ENCODE measurements around the gene TSPAN9. TPM values are rescaled to one million over a fixed set of nuclear protein-coding genes. Genes with fewer than 3 reads are reported as not detected.

The TSPAN9 gene
- total RNA-seq, 1 experiment from 2014 or later, result 7.7 TPM

GRCh38 chr12:3086211-3086610, 9.0 kb downstream of the TSPAN9 start:
- ChIA-PET CTCF (interaction anchor here (0.7 kb wide), 1 partner anchor 116 kb away, joined by 4 read pairs; no protein-coding TSS in a partner anchor), POLR2A (no interaction called here)
- no peak for ATAC-seq
- Histone ChIP-seq H3K4me1 (ENCODE audit: control insufficient read depth, insufficient read depth, low read length) (no peaks in the 10 kb centered on the region), H3K36me3 (ENCODE audit: control insufficient read depth, insufficient read depth, low read length) (no peaks in the 10 kb centered on the region), H3K4me3 (ENCODE audit: low read depth in 2 of 2, low read length in 2 of 2) (no peak overlapping the region), H3K27me3 (ENCODE audit: control insufficient read depth, insufficient read depth, low read length) (no peaks in the 10 kb centered on the region), H3K9me3 (ENCODE audit: control insufficient read depth, insufficient read depth, low read depth, low read length) (no peaks in the 10 kb centered on the region), H3K27ac (ENCODE audit: low read length) (no peak overlapping the region)
- in situ Hi-C loops (cut with HindIII; ENCODE audit: low pct_unique_long_range_greater_than_20kb, low sequenced_read_pairs), result no loop called here
- intact Hi-C loops (cut with micrococcal nuclease; ENCODE audit: unreplicated experiment), result no loop called here
- TF ChIP-seq TCF7L2 (IDR thresholded peaks at IDR 0.05; ENCODE audit: low read depth, low read length), result no peak
- TF ChIP-seq, protein P1, sequence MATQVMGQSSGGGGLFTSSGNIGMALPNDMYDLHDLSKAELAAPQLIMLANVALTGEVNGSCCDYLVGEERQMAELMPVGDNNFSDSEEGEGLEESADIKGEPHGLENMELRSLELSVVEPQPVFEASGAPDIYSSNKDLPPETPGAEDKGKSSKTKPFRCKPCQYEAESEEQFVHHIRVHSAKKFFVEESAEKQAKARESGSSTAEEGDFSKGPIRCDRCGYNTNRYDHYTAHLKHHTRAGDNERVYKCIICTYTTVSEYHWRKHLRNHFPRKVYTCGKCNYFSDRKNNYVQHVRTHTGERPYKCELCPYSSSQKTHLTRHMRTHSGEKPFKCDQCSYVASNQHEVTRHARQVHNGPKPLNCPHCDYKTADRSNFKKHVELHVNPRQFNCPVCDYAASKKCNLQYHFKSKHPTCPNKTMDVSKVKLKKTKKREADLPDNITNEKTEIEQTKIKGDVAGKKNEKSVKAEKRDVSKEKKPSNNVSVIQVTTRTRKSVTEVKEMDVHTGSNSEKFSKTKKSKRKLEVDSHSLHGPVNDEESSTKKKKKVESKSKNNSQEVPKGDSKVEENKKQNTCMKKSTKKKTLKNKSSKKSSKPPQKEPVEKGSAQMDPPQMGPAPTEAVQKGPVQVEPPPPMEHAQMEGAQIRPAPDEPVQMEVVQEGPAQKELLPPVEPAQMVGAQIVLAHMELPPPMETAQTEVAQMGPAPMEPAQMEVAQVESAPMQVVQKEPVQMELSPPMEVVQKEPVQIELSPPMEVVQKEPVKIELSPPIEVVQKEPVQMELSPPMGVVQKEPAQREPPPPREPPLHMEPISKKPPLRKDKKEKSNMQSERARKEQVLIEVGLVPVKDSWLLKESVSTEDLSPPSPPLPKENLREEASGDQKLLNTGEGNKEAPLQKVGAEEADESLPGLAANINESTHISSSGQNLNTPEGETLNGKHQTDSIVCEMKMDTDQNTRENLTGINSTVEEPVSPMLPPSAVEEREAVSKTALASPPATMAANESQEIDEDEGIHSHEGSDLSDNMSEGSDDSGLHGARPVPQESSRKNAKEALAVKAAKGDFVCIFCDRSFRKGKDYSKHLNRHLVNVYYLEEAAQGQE (IDR thresholded peaks at IDR 0.05; ENCODE audit: insufficient read depth in 1 of 2, low read depth in 2 of 2, low read length in 1 of 2), result no peak
- no peak for DNase-seq (ENCODE audit: low read depth, low spot score)
- no TSS peak for BruUV-seq (replicated peaks)

- Histone ChIP-seq H3K27ac (ENCODE audit: low read length) (no peak overlapping the region), H3K4me1 (ENCODE audit: control insufficient read depth, insufficient read depth, low read length) (no peaks in the 10 kb centered on the region), H3K27me3 (ENCODE audit: control insufficient read depth, insufficient read depth, low read length) (no peaks in the 10 kb centered on the region), H3K9me3 (ENCODE audit: control insufficient read depth, insufficient read depth, low read depth, low read length) (no peaks in the 10 kb centered on the region), H3K4me3 (ENCODE audit: low read depth in 2 of 2, low read length in 2 of 2) (no peak overlapping the region), H3K36me3 (ENCODE audit: control insufficient read depth, insufficient read depth, low read length) (no peaks in the 10 kb centered on the region)
- CTCF ChIA-PET, result no interaction called here
- POLR2A ChIA-PET, result no interaction called here
- no TSS peak for BruUV-seq (replicated peaks)
- intact Hi-C loops (cut with micrococcal nuclease; ENCODE audit: unreplicated experiment), result no loop called here
- in situ Hi-C loops (cut with HindIII; ENCODE audit: low pct_unique_long_range_greater_than_20kb, low sequenced_read_pairs), result no loop called here
- ATAC-seq (no peak), DNase-seq (ENCODE audit: low read depth, low spot score) (no peak)
- TF ChIP-seq POLR2AphosphoS5 (IDR thresholded peaks at IDR 0.05; ENCODE audit: low read depth, low read length) (no peak), TCF7L2 (IDR thresholded peaks at IDR 0.05; ENCODE audit: low read depth, low read length) (no peak)
- TF ChIP-seq, protein P2, sequence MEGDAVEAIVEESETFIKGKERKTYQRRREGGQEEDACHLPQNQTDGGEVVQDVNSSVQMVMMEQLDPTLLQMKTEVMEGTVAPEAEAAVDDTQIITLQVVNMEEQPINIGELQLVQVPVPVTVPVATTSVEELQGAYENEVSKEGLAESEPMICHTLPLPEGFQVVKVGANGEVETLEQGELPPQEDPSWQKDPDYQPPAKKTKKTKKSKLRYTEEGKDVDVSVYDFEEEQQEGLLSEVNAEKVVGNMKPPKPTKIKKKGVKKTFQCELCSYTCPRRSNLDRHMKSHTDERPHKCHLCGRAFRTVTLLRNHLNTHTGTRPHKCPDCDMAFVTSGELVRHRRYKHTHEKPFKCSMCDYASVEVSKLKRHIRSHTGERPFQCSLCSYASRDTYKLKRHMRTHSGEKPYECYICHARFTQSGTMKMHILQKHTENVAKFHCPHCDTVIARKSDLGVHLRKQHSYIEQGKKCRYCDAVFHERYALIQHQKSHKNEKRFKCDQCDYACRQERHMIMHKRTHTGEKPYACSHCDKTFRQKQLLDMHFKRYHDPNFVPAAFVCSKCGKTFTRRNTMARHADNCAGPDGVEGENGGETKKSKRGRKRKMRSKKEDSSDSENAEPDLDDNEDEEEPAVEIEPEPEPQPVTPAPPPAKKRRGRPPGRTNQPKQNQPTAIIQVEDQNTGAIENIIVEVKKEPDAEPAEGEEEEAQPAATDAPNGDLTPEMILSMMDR (IDR thresholded peaks at IDR 0.05), result no peak
Measured at GRCh38 chr12:3086729-3087323, 9.6 kb downstream of the TSPAN9 start.

DNA sequence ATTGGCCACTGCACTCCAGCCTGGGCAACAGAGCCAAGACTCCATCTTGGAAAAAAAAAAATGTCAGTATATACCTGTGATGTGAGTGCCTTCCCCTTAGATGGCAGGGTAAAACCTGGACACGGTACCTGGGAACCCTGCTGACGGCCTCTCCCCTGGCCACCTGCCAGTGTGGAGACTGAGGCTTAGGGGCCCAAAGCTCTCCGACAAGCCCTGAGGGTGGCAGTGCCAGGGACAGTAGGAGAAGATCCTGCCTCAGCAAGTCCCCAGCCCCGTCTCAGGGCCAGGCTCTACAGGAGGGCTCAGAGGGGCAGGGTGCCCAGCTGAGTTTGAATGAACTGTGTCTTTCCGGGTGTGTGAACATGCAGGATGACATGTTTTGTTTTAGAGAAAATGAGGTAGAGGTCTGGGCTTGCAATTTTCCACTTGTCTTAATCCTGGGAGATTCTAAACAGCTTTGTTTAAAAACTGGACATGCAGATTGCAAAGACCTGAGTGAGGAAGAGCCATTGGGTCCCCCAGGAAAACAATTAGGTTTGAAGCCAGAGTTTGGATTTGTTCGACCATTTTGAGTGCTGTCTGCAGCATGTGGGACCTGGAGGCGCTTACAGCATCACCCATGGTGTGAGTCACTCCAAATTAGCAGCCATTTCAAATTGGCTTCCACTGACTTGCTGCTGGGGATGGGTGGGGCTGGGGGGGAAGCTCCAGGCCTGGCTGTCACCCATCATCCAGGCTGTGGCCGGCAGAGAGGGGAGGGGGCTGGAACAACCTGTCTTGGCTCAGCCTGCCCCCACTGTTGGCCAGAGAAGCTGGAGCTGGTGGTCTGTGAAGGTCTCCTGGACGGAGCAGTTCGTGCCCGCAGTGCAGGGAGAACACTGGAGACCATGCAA, 10.8 kb downstream of the TSPAN9 start:
- Histone ChIP-seq H3K4me3 (ENCODE audit: low read depth in 2 of 2, low read length in 2 of 2) (no peak overlapping the region), H3K4me1 (ENCODE audit: control insufficient read depth, insufficient read depth, low read length) (no peaks in the 10 kb centered on the region), H3K27ac (ENCODE audit: low read length) (no peak overlapping the region), H3K9me3 (ENCODE audit: control insufficient read depth, insufficient read depth, low read depth, low read length) (no peaks in the 10 kb centered on the region), H3K27me3 (ENCODE audit: control insufficient read depth, insufficient read depth, low read length) (no peaks in the 10 kb centered on the region), H3K36me3 (ENCODE audit: control insufficient read depth, insufficient read depth, low read length) (no peaks in the 10 kb centered on the region)
- no peak for ATAC-seq
- CTCF ChIA-PET, result no interaction called here
- in situ Hi-C loops (cut with HindIII; ENCODE audit: low pct_unique_long_range_greater_than_20kb, low sequenced_read_pairs) (no loop called here), intact Hi-C loops (cut with micrococcal nuclease; ENCODE audit: unreplicated experiment) (no loop called here)
- TF ChIP-seq, protein P2 (IDR thresholded peaks at IDR 0.05), result no peak
- TF ChIP-seq, protein P1 (IDR thresholded peaks at IDR 0.05; ENCODE audit: insufficient read depth in 1 of 2, low read depth in 2 of 2, low read length in 1 of 2), result no peak
- no peak for TF ChIP-seq SIN3A (IDR thresholded peaks at IDR 0.05; ENCODE audit: borderline replicate concordance, insufficient read depth, low read depth, low read length)
- no peak for TF ChIP-seq TCF7L2 (IDR thresholded peaks at IDR 0.05; ENCODE audit: low read depth, low read length)
- no peak for TF ChIP-seq POLR2AphosphoS5 (IDR thresholded peaks at IDR 0.05; ENCODE audit: low read depth, low read length)
- POLR2A ChIA-PET, result no interaction called here
- DNase-seq (ENCODE audit: low read depth, low spot score), result no peak
- BruUV-seq (replicated peaks), result no TSS peak
